GM10248 (cell line): ENCODE measurements around the gene SLX9.

Source experiments
- CTCF ChIA-PET: fragments of 300-600 bp; sonication (Branson Sonifier 250); formaldehyde crosslinking; extraction: SDS; loops from one replicate; lab custom pipeline; 2021; ENCODE audit warnings: antibody characterized with exemption; lab: Yijun Ruan, JAX
- POLR2A ChIA-PET: fragments of 350-650 bp; sonication (Branson Sonifier 250); formaldehyde crosslinking; extraction: SDS; loops from one replicate; lab custom pipeline; 2020; ENCODE audit warnings: antibody characterized with exemption; lab: Yijun Ruan, JAX
- DNase-seq: peaks from one replicate; pipeline ENCODE4 v3.0.0; 2012; ENCODE audit errors: extremely low spot score
- CTCF ChIP-seq: IDR thresholded peaks from 2 replicates; pipeline ENCODE4 v1.5.1; 2012; ENCODE audit warnings: mild to moderate bottlenecking, low read depth; ENCODE audit errors: extremely low read depth, missing control alignments, control extremely low read depth

SLX9 gene

GRCh38 chr21:44985441-44986401 lies 45.9 kb downstream of the SLX9 start:
- POLR2A ChIA-PET, result no interaction called here
- CTCF ChIA-PET, result interaction anchor here (1.1 kb wide), 2 partner anchors 12 to 153 kb away, joined by 3 to 4 read pairs; no protein-coding TSS in a partner anchor
- DNase-seq, result no peak
- no peak for TF ChIP-seq CTCF

- POLR2A ChIA-PET, result no interaction called here
- DNase-seq, result no peak
- TF ChIP-seq CTCF, result no peak
- CTCF ChIA-PET, result no interaction called here
These were observed 46.9 kb downstream of the SLX9 start for GRCh38 chr21:44986471-44987291.

- CTCF ChIA-PET, result interaction anchor here (1.6 kb wide), 1 partner anchor 151 kb away, joined by 4 read pairs; no protein-coding TSS in a partner anchor
- TF ChIP-seq CTCF, result no peak
- POLR2A ChIA-PET, result no interaction called here
- DNase-seq, result no peak
These were observed 47.6 kb downstream of the SLX9 start for GRCh38 chr21:44987301-44987885.

- ChIA-PET POLR2A (no interaction called here), CTCF (interaction anchor here (1.6 kb wide), 1 partner anchor 150 kb away, joined by 4 read pairs; no protein-coding TSS in a partner anchor)
- TF ChIP-seq CTCF, result no peak
- DNase-seq, result no peak
These were observed 48.2 kb downstream of the SLX9 start for GRCh38 chr21:44987886-44988606.

- no peak for DNase-seq
- ChIA-PET POLR2A (no interaction called here), CTCF (interaction anchor here (1.6 kb wide), 1 partner anchor 149 kb away, joined by 4 read pairs; no protein-coding TSS in a partner anchor)
- no peak for TF ChIP-seq CTCF
These were observed 49.0 kb downstream of the SLX9 start for GRCh38 chr21:44988607-44989536.
